Endothelial cell (in vitro differentiated cells): Measurements from ENCODE around the gene SLC16A13. TPM values are rescaled to one million over a fixed set of nuclear protein-coding genes. Genes with fewer than 3 reads are reported as not detected.
"Not testable (repeated sequence)": the region's sequence is repeated elsewhere in the genome, so short reads cannot be mapped to it uniquely, and the experiment has no call there.

Experiments used
- DNase-seq: peaks from one replicate; pipeline ENCODE4 v3.0.0; 2021; ENCODE audit warnings: low spot score
- H3K27ac Mint-ChIP-seq: one replicate; pipeline ENCODE4 v1.8.0; 2021; ENCODE audit warnings: mixed read lengths, inconsistent platforms; ENCODE audit not compliant: unreplicated experiment
- H3K27me3 Mint-ChIP-seq: one replicate; pipeline ENCODE4 v1.8.0; 2021; ENCODE audit warnings: mild to moderate bottlenecking, moderate library complexity, mixed read lengths, inconsistent platforms; ENCODE audit not compliant: unreplicated experiment
- H3K36me3 Mint-ChIP-seq: one replicate; pipeline ENCODE4 v1.8.0; 2021; ENCODE audit warnings: mild to moderate bottlenecking, low read depth, mixed read lengths, inconsistent platforms; ENCODE audit not compliant: unreplicated experiment
- H3K4me1 Mint-ChIP-seq: one replicate; pipeline ENCODE4 v1.8.0; 2021; ENCODE audit warnings: mild to moderate bottlenecking, mixed read lengths, inconsistent platforms; ENCODE audit not compliant: unreplicated experiment
- H3K4me3 Mint-ChIP-seq: one replicate; pipeline ENCODE4 v1.8.0; 2021; ENCODE audit warnings: mild to moderate bottlenecking, mixed read lengths, inconsistent platforms; ENCODE audit not compliant: unreplicated experiment
- H3K9me3 Mint-ChIP-seq: one replicate; pipeline ENCODE4 v1.8.0; 2021; ENCODE audit warnings: mixed read lengths, inconsistent platforms; ENCODE audit not compliant: unreplicated experiment
- CTCF ChIP-seq: fragments of 200-600 bp; sonication (generic); IDR thresholded peaks from one replicate; pipeline ENCODE4 v1.5.0; 2021; ENCODE audit warnings: antibody characterized with exemption; ENCODE audit not compliant: unreplicated experiment
- long read RNA-seq: library from polyadenylated mRNA; unstranded; transcript quantifications from one replicate; pipeline ENCODE4 v2.0.0, GENCODE V29; 2020; ENCODE audit not compliant: unreplicated experiment
- total RNA-seq: library from RNA; stranded (reverse); fragmentation: NEBNext Ultra II Directional; extraction: Animal tissue kit (Norgen Biotek cat#: 25700); gene quantifications from one replicate; pipeline ENCODE4 v1.2.1, GENCODE V29; 2021; ENCODE audit not compliant: unreplicated experiment

Gene SLC16A13
- total RNA-seq, result 25.8 TPM
- long read RNA-seq, partial matches to known transcripts, result 0 of 3 reads
- long read RNA-seq, other reads (novel, unspliced or antisense), result 0 of 3 reads

- Mint-ChIP-seq H3K4me3 (peak within 1 kb of the TSS; percentile 97), H3K27ac (peak within 1 kb of the TSS; percentile 98), H3K4me1 (peaks cover 31% of the 10 kb centered on the region), H3K36me3 (peaks cover 16% of the 10 kb centered on the region), H3K27me3 (peaks cover 22% of the 10 kb centered on the region), H3K9me3 (no peaks in the 10 kb centered on the region)
- no peak for TF ChIP-seq CTCF
- DNase-seq, result peak; percentile 86
These were observed at the start of gene SLC16A13 for GRCh38 chr17:7035591-7036368. Gene SLC16A13, plus strand, starts transcription at chr17:7036015. Its CDS starts 368 bp downstream, at chr17:7036383.

- peaks cover 3% of the 10 kb centered on the region for H3K27me3 Mint-ChIP-seq
- no peaks in the 10 kb centered on the region for H3K4me1 Mint-ChIP-seq
- no peak overlapping the region for H3K4me3 Mint-ChIP-seq
- no peak for TF ChIP-seq CTCF
- no peaks in the 10 kb centered on the region for H3K9me3 Mint-ChIP-seq
- DNase-seq, result no peak
- no peaks in the 10 kb centered on the region for H3K36me3 Mint-ChIP-seq
- H3K27ac Mint-ChIP-seq, result no peak overlapping the region
These were observed 49.1 kb upstream of the SLC16A13 start for GRCh38 chr17:6986676-6987075.

- Mint-ChIP-seq H3K9me3 (no peaks in the 10 kb centered on the region), H3K36me3 (peaks cover 5% of the 10 kb centered on the region), H3K4me1 (peaks cover 9% of the 10 kb centered on the region), H3K27ac (no peak overlapping the region), H3K27me3 (peaks cover 3% of the 10 kb centered on the region), H3K4me3 (no peak overlapping the region)
- TF ChIP-seq CTCF, result no peak
- DNase-seq, result no peak
These were observed 46.0 kb upstream of the SLC16A13 start for GRCh38 chr17:6989779-6990178.

DNA sequence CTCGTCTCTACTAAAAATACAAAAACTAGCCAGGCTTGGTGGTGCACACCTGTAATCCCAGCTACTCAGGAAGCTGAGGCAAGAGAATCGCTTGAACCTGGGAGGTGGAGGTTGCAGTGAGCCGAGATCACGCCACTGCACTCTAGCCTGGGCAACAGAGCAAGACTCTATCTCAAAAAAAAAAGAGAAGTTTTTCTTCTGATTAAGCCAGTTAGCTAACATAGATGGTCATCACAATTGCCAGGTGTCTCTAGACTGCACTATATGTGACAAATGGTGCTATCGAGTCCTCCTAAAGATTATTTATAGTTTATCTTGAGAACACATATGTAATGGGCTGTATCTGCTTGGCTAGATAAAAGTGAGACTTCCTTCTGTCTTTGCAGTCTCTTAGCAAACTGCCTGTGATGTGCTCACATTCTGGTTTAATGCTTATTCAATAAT is 42.2 kb upstream of the SLC16A13 start:
- H3K27me3 Mint-ChIP-seq, DNase-seq, H3K9me3 Mint-ChIP-seq, H3K4me3 Mint-ChIP-seq, H3K27ac Mint-ChIP-seq: not testable (repeated sequence)
- H3K4me1 Mint-ChIP-seq, result peaks cover 11% of the 10 kb centered on the region
- H3K36me3 Mint-ChIP-seq, result peaks cover 20% of the 10 kb centered on the region

DNA sequence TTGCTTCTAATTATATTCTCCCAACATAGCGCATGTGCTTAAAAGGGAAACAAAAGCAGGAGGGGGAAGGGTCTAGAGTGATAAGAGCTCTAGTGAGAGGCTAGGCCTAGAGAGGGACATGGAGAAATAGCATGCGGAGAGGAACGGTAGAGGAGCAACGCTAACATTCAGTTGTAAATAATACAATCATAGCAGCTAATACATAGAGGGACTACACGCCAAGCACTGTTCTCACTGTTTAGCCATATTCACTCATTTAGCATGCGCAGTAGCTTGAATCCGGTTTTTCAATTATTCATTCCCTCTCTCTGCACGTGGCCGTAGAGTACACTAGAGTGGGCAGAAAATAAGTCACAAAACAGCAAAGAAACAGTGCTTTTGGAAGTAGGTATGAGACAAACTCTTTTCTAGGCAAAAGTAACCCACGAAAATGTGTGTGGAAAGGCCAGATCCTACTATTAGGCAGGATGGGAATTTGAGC is 41.7 kb upstream of the SLC16A13 start:
- Mint-ChIP-seq H3K27ac (no peak overlapping the region), H3K9me3 (no peaks in the 10 kb centered on the region), H3K27me3 (peaks cover 9% of the 10 kb centered on the region), H3K4me3 (no peak overlapping the region), H3K36me3 (peaks cover 23% of the 10 kb centered on the region), H3K4me1 (peaks cover 11% of the 10 kb centered on the region)
- TF ChIP-seq CTCF, result no peak
- DNase-seq, result no peak
